RWPE1 (cell line): Measurements from ENCODE around the gene TSEN54.

Source experiments
- CTCF ChIA-PET: fragments of 350-600 bp; sonication (Branson Sonifier 250); formaldehyde crosslinking; extraction: SDS; loops from one replicate; lab custom pipeline; 2021; lab: Yijun Ruan, JAX
- POLR2A ChIA-PET: fragments of 400-600 bp; formaldehyde crosslinking; extraction: SDS; loops from one replicate; lab custom pipeline; 2020; ENCODE audit warnings: antibody characterized with exemption; ENCODE audit not compliant: low non-redundant PET; lab: Yijun Ruan, JAX
- DNase-seq: peaks from one replicate; pipeline ENCODE4 v3.0.0; 2012; ENCODE audit warnings: low spot score
- H3K27ac ChIP-seq: fragments of 450-650 bp; 2 replicates; pipeline ENCODE4 v1.5.1; 2017
- CTCF ChIP-seq: fragments of 450-650 bp; conservative IDR thresholded peaks from 2 replicates; pipeline ENCODE4 v1.5.1; 2017; ENCODE audit warnings: low read depth, mild to moderate bottlenecking

The TSEN54 gene

GRCh38 chr17:75478508-75478907 is 37.8 kb upstream of the TSEN54 start:
- DNase-seq, result no peak
- ChIA-PET CTCF (interaction anchor here (0.6 to 0.7 kb wide), 2 partner anchors 16 to 154 kb away, joined by 3 read pairs; no protein-coding TSS in a partner anchor), POLR2A (no interaction called here)
- H3K27ac ChIP-seq, result no peak overlapping the region
- TF ChIP-seq CTCF, result no peak

- POLR2A ChIA-PET, result no interaction called here
Observed at GRCh38 chr17:75480281-75480680, 36.0 kb upstream of the TSEN54 start.

GRCh38 chr17:75481194-75482068 is 34.9 kb upstream of the TSEN54 start:
- H3K27ac ChIP-seq, result peak overlapping the region; percentile 22
- ChIA-PET POLR2A (no interaction called here), CTCF (interaction anchor here (0.5 to 0.7 kb wide), 3 partner anchors 23 to 58 kb away, joined by 3 to 5 read pairs (median 3); no protein-coding TSS in a partner anchor)
- no peak for DNase-seq
- TF ChIP-seq CTCF, result no peak

More at GRCh38 chr17:75480281-75480680, 36.0 kb upstream of the TSEN54 start:
- CTCF ChIA-PET, result interaction anchor here (1.1 kb wide), 1 partner anchor 54 kb away, joined by 3 read pairs; no protein-coding TSS in a partner anchor
- no peak for TF ChIP-seq CTCF
- no peak overlapping the region for H3K27ac ChIP-seq
- no peak for DNase-seq

GRCh38 chr17:75482098-75482942 is 34.0 kb upstream of the TSEN54 start:
- peak overlapping the region; percentile 22 for H3K27ac ChIP-seq
- CTCF ChIA-PET, result interaction anchor here (0.7 kb wide), 1 partner anchor 32 kb away, joined by 5 read pairs; no protein-coding TSS in a partner anchor

GRCh38 chr17:75485688-75486087 is 30.6 kb upstream of the TSEN54 start:
- ChIA-PET CTCF (no interaction called here), POLR2A (interaction anchor here (0.6 kb wide), 1 partner anchor 587 kb away, joined by 4 read pairs; no protein-coding TSS in a partner anchor)
- no peak overlapping the region for H3K27ac ChIP-seq
- no peak for TF ChIP-seq CTCF
- DNase-seq, result no peak

More at GRCh38 chr17:75482098-75482942, 34.0 kb upstream of the TSEN54 start:
- no peak for TF ChIP-seq CTCF
- no peak for DNase-seq
- POLR2A ChIA-PET, result no interaction called here

- no peak overlapping the region for H3K27ac ChIP-seq
- no peak for TF ChIP-seq CTCF
- no peak for DNase-seq
- ChIA-PET CTCF (no interaction called here), POLR2A (interaction anchor here (0.6 kb wide), 1 partner anchor 586 kb away, joined by 4 read pairs; no protein-coding TSS in a partner anchor)
Observed at GRCh38 chr17:75486151-75486550, 30.2 kb upstream of the TSEN54 start.
